Measurements from ENCODE around the gene CHAD.

The CHAD gene

DNA sequence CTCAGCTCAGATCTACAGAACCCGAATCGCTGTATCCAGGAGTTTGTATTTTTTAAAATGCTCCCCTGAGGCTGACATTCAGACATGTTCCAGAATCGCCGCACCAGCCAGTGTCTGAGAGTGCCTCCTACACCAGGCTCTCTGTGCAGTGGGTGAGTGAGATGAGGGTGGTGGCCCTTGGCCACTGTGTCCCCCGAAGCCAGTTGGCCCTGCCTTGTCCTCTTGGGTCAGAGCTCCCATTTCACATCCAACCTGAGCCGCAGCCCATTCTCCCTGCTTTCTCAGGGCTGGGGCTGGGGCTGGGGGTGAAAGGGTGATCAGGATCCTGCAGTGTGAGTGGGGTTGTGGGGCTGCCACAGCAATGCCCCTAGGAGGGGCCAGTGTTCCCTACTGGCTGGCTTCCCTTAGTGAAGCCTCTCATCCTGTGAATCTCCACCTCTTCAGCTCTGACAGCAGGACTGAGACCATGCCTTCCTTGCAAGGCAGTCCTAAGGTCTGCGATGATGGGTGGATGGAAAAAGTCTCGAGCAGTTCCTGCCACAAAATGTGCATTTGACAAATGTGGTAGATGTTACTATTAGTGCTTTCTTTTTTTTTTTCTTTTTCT, 26.6 kb upstream of the CHAD start:
- H3K79me2 ChIP-seq (ENCODE audit: insufficient read depth, low read length), result no peaks in the 10 kb centered on the region
- no peak overlapping the region for H3K4me3 ChIP-seq (ENCODE audit: insufficient read depth, low read length, poor library complexity, severe bottlenecking)
- no peaks in the 10 kb centered on the region for H3K27me3 ChIP-seq (ENCODE audit: low read length)
- no peaks in the 10 kb centered on the region for H4K20me1 ChIP-seq (ENCODE audit: low read depth, low read length)
- H2AFZ ChIP-seq (ENCODE audit: low read depth, low read length, severe bottlenecking), result no peak overlapping the region
- H3K9me2 ChIP-seq (replicated peaks; ENCODE audit: insufficient read depth, low read length), result no peaks in the 10 kb centered on the region
- no peaks in the 10 kb centered on the region for H3K9me3 ChIP-seq (ENCODE audit: insufficient read depth, low read length)
- H3K4me2 ChIP-seq (ENCODE audit: low read depth, low read length, poor library complexity, severe bottlenecking), result no peak overlapping the region
- TF ChIP-seq, protein P1, sequence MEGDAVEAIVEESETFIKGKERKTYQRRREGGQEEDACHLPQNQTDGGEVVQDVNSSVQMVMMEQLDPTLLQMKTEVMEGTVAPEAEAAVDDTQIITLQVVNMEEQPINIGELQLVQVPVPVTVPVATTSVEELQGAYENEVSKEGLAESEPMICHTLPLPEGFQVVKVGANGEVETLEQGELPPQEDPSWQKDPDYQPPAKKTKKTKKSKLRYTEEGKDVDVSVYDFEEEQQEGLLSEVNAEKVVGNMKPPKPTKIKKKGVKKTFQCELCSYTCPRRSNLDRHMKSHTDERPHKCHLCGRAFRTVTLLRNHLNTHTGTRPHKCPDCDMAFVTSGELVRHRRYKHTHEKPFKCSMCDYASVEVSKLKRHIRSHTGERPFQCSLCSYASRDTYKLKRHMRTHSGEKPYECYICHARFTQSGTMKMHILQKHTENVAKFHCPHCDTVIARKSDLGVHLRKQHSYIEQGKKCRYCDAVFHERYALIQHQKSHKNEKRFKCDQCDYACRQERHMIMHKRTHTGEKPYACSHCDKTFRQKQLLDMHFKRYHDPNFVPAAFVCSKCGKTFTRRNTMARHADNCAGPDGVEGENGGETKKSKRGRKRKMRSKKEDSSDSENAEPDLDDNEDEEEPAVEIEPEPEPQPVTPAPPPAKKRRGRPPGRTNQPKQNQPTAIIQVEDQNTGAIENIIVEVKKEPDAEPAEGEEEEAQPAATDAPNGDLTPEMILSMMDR (IDR thresholded peaks at IDR 0.05; ENCODE audit: insufficient read depth, low read length, poor library complexity, severe bottlenecking), result no peak
- no peak for TF ChIP-seq EZH2phosphoT487 (conservative IDR thresholded peaks at IDR 0.05; ENCODE audit: low read length)
- no peak overlapping the region for H3K27ac ChIP-seq (ENCODE audit: low read depth, low read length)
- no peaks in the 10 kb centered on the region for H3K36me3 ChIP-seq (ENCODE audit: low read length)
- no peaks in the 10 kb centered on the region for H3F3A ChIP-seq (ENCODE audit: insufficient read depth)
- no peak overlapping the region for H3K9ac ChIP-seq (ENCODE audit: low read length)

DNA sequence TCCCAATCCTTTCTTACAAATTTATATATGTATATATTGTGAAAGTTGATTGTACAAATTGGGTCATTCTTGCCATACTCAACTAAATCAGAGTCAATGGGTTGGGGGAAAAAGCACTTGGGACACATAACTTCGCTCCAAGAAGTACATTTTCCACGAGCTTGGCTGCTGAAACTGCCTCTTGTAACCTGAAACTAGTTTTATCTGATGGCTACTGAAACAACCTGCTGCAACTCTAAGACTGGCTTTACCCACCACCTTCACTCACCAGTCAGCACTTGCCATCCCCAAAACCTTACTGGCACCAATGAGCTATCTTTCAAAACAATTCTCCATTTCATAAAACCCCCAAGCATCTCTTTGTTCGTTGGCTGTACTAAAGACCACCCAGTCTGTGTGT, 25.1 kb upstream of the CHAD start:
- no peaks in the 10 kb centered on the region for H3K9me3 ChIP-seq (ENCODE audit: insufficient read depth, low read length)
- no peaks in the 10 kb centered on the region for H3K9me2 ChIP-seq (replicated peaks; ENCODE audit: insufficient read depth, low read length)
- no peak overlapping the region for H3K27ac ChIP-seq (ENCODE audit: low read depth, low read length)
- H2AFZ ChIP-seq (ENCODE audit: low read depth, low read length, severe bottlenecking), result no peak overlapping the region
- no peak for TF ChIP-seq EZH2phosphoT487 (conservative IDR thresholded peaks at IDR 0.05; ENCODE audit: low read length)
- TF ChIP-seq, protein P1 (IDR thresholded peaks at IDR 0.05; ENCODE audit: insufficient read depth, low read length, poor library complexity, severe bottlenecking), result no peak
- no peaks in the 10 kb centered on the region for H3F3A ChIP-seq (ENCODE audit: insufficient read depth)
- no peak overlapping the region for H3K9ac ChIP-seq (ENCODE audit: low read length)
- H3K36me3 ChIP-seq (ENCODE audit: low read length), result no peaks in the 10 kb centered on the region
- H3K4me3 ChIP-seq (ENCODE audit: insufficient read depth, low read length, poor library complexity, severe bottlenecking), result no peak overlapping the region
- H3K27me3 ChIP-seq (ENCODE audit: low read length), result no peaks in the 10 kb centered on the region
- H3K79me2 ChIP-seq (ENCODE audit: insufficient read depth, low read length), result no peaks in the 10 kb centered on the region
- no peaks in the 10 kb centered on the region for H4K20me1 ChIP-seq (ENCODE audit: low read depth, low read length)
- H3K4me2 ChIP-seq (ENCODE audit: low read depth, low read length, poor library complexity, severe bottlenecking), result no peak overlapping the region

DNA sequence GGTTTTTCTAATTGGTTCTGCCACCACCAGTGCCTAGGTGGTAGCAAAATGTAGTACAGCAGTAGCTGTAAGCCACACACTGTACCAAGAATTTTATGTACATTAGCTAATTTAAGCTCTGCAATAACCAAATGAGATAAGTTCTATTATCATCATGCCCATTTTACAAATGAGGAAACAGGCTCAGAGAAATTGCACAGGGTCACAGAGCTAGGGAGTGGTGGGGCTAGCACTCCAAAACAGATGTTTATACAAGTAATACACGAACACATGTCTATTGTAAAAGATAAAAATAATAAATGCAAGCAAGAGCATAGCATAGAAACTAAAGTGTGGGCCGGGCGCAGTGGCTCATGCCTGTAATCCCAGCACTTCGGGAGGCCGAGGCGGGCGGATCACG, 23.5 kb upstream of the CHAD start:
- no peaks in the 10 kb centered on the region for H3K36me3 ChIP-seq (ENCODE audit: low read length)
- no peak overlapping the region for H3K4me2 ChIP-seq (ENCODE audit: low read depth, low read length, poor library complexity, severe bottlenecking)
- no peaks in the 10 kb centered on the region for H3F3A ChIP-seq (ENCODE audit: insufficient read depth)
- H3K27me3 ChIP-seq (ENCODE audit: low read length), result no peaks in the 10 kb centered on the region
- no peak overlapping the region for H3K27ac ChIP-seq (ENCODE audit: low read depth, low read length)
- TF ChIP-seq, protein P1 (IDR thresholded peaks at IDR 0.05; ENCODE audit: insufficient read depth, low read length, poor library complexity, severe bottlenecking), result no peak
- TF ChIP-seq EZH2phosphoT487 (conservative IDR thresholded peaks at IDR 0.05; ENCODE audit: low read length), result no peak
- no peaks in the 10 kb centered on the region for H3K9me3 ChIP-seq (ENCODE audit: insufficient read depth, low read length)
- no peaks in the 10 kb centered on the region for H4K20me1 ChIP-seq (ENCODE audit: low read depth, low read length)
- H3K79me2 ChIP-seq (ENCODE audit: insufficient read depth, low read length), result no peaks in the 10 kb centered on the region
- H2AFZ ChIP-seq (ENCODE audit: low read depth, low read length, severe bottlenecking), result no peak overlapping the region
- no peaks in the 10 kb centered on the region for H3K9me2 ChIP-seq (replicated peaks; ENCODE audit: insufficient read depth, low read length)
- H3K9ac ChIP-seq (ENCODE audit: low read length), result no peak overlapping the region
- H3K4me3 ChIP-seq (ENCODE audit: insufficient read depth, low read length, poor library complexity, severe bottlenecking), result no peak overlapping the region

Data from SU-DHL-6 (cell line).